ENCODE results near the gene OR2T5. TPM values are rescaled to one million over a fixed set of nuclear protein-coding genes. Genes with fewer than 3 reads are reported as not detected.
"Not testable (repeated sequence)": the region's sequence is repeated elsewhere in the genome, so short reads cannot be mapped to it uniquely, and the experiment has no call there.

The OR2T5 gene
- total and polyA plus RNA-seq, 4 donors, result not detected

DNA sequence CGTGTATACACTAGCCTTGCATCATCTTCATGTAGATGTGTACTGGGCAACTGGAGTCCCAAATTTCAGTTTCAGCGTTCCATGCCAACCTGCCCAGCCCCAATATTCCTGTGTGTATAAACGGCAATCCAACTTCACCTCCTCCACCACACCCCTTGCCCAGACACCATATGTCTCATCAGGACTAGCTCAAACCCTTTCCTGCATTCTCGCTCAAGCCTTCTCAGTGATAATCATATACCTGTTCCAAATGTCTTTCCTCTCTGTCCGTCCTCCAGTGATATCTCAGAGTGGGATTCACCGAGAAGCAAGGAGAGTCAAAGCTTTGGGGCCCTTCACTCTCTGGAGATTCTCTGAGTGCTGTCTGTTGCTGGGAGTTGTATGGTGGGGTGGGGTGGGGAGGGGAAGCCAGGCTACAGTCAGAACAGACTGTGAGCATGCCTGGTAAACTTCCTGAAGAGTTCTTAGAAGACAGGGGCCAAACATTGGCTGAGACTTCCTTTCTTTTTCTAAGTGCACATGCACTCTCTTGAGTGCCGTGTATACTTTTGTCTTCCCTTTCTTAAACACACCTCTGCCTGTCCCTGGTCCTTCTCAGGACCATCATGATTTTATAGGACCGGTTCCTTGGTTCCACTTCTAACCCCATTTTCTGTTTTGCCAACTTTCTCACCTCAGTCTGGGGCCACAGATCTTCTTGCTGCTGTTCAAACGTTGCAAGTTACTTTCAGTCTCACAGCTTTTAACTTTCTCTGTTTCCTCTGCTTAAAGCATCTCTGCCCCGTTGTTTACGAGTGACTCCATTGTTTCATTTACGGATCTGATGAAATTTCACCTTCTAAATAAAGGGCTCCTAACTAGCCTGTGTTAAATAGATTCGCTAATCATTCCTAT, 6.5 kb upstream of the OR2T5 start:
- H3K36me3 ChIP-seq (ENCODE audit: control insufficient read depth in 1 of 2, insufficient read depth in 2 of 2, low read length in 1 of 2); intact Hi-C loops (cut with DNase I); DNase-seq; ATAC-seq (ENCODE audit: low FRiP score); H3K4me3 ChIP-seq (ENCODE audit: low read length in 2 of 2); H3K27me3 ChIP-seq (ENCODE audit: control insufficient read depth in 1 of 2, insufficient read depth in 2 of 2, low read length in 1 of 2); H3K9me3 ChIP-seq (ENCODE audit: control insufficient read depth, low read length); H3K4me1 ChIP-seq (ENCODE audit: control insufficient read depth in 1 of 2, insufficient read depth in 2 of 2, low read length in 2 of 2); H3K27ac ChIP-seq (ENCODE audit: low read depth in 1 of 2, low read length in 2 of 2): not testable (repeated sequence)
- 68 to 73% methylated on average over 13 of the region's 13 CpGs for WGBS, 2 donors

DNA sequence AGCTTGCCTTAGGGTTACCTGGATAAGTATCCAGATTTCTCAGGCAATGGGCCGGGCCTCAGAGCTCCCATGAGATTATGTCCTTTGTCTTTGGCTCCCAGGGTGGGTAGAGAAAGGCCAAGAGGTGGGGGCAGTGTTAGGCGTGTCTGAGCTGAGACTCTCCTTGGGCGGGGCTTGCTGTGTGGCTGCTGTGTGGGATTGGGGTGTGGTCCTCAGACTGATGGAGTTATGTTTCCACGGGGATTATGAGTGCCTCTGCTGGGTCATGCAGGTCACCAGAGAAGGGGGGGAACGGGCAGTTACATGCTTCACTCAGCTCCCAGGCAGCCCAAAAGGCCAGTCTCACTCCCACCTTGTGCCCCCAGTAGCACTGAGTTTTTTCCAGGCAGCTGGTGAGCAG, 8.3 kb downstream of the OR2T5 start:
- H3K36me3 ChIP-seq (ENCODE audit: control insufficient read depth in 1 of 2, insufficient read depth in 2 of 2, low read length in 1 of 2); H3K27ac ChIP-seq (ENCODE audit: low read depth in 1 of 2, low read length in 2 of 2); DNase-seq; ATAC-seq (ENCODE audit: low FRiP score); intact Hi-C loops (cut with DNase I); H3K4me3 ChIP-seq (ENCODE audit: low read length in 2 of 2); H3K9me3 ChIP-seq (ENCODE audit: control insufficient read depth, low read length); H3K27me3 ChIP-seq (ENCODE audit: control insufficient read depth in 1 of 2, insufficient read depth in 2 of 2, low read length in 1 of 2); H3K4me1 ChIP-seq (ENCODE audit: control insufficient read depth in 1 of 2, insufficient read depth in 2 of 2, low read length in 2 of 2): not testable (repeated sequence)
- no CpG with 5 or more reads among the region's 5 CpGs for WGBS, 2 donors

DNA sequence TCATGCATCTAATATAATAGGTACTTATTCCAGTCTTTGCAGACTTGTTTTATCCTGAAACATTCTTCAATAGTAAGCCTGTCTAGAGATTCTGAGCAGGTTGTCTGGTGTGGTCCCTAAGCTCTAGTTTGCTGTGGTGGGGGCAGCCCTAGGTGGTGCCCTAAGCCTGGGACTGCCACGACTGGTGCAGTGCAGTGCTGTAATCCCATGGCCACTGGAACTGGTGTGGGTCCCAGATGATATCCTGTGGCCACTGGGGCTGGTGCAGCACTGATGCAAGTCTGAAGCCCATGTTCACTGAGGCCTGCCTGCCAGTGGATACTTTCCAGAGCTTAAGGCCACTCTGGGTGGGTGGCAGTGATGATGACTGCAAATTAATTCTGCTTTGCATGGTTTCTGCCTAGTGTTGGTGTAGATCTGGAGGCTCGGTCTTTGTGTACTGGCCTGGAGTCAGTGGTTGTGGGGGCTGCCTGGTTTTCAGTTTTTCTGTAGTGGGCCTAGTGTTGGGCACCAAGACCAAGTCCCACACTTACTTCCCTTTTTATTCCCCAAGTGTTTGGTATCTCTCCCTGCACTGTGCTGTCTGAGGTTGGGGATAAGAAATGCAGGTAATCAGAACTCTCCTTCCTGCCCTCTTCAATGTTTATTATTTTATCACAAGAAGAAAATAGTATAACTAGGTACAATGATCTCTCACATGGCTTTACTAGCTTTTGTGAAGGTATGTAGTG, 12.1 kb downstream of the OR2T5 start:
- H3K4me3 ChIP-seq (ENCODE audit: low read length in 2 of 2); DNase-seq; H3K27ac ChIP-seq (ENCODE audit: low read depth in 1 of 2, low read length in 2 of 2); H3K9me3 ChIP-seq (ENCODE audit: control insufficient read depth, low read length); H3K27me3 ChIP-seq (ENCODE audit: control insufficient read depth in 1 of 2, insufficient read depth in 2 of 2, low read length in 1 of 2); H3K36me3 ChIP-seq (ENCODE audit: control insufficient read depth in 1 of 2, insufficient read depth in 2 of 2, low read length in 1 of 2); intact Hi-C loops (cut with DNase I); H3K4me1 ChIP-seq (ENCODE audit: control insufficient read depth in 1 of 2, insufficient read depth in 2 of 2, low read length in 2 of 2): not testable (repeated sequence)
- 78 to 87% methylated on average over 1 of the region's 2 CpGs for WGBS, 2 donors
- ATAC-seq (ENCODE audit: low FRiP score), result peak; percentile 19

DNA sequence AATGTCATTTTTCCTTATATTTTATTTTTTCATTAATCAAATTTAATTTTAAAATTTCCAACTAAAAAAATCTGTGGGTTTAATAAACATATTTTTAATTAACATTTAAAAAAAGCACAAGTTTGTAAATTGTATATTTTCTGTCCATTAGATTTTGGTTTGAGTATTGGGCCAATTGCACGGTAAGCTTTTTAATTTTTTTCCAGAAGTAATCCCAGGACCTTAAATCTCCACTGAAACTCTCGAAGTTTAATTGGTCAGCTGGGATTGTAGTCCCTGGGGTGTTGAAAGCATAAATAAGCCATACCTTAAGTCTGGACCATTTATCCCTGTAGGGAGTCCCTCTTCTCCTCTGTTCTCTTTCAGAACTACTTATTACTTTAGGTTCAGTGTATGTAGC, 19.4 kb downstream of the OR2T5 start, which contains the start of gene OR2G6:
Gene OR2G6 (plus strand): TSS at position 301 of the 400 bp plus-strand sequence. CDS start 13,574 bp downstream, outside the sequence.
- H3K36me3 ChIP-seq (ENCODE audit: control insufficient read depth in 1 of 2, insufficient read depth in 2 of 2, low read length in 1 of 2); H3K4me1 ChIP-seq (ENCODE audit: control insufficient read depth in 1 of 2, insufficient read depth in 2 of 2, low read length in 2 of 2); H3K9me3 ChIP-seq (ENCODE audit: control insufficient read depth, low read length); H3K4me3 ChIP-seq (ENCODE audit: low read length in 2 of 2); intact Hi-C loops (cut with DNase I); H3K27ac ChIP-seq (ENCODE audit: low read depth in 1 of 2, low read length in 2 of 2); ATAC-seq (ENCODE audit: low FRiP score); H3K27me3 ChIP-seq (ENCODE audit: control insufficient read depth in 1 of 2, insufficient read depth in 2 of 2, low read length in 1 of 2); DNase-seq: not testable (repeated sequence)
- WGBS, 2 donors, result no CpG with 5 or more reads among the region's 2 CpGs

DNA sequence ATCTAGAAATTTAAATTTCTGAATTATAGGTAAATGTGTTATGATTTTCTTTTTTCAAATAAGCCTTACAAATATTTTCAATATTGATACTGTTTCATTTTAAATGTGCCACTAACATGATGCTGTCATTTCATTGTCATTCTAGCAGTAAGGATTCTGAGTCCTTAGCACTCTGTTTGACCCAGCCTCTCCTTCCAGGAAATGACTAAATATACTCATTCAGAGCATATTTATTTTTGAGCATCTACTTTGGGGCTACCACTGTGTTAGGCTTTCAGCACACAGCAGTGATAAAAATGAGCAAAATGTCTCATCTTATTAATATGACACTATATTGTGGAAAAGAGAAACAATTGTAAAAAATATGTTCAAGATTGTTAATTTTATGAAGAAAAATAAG, 21.8 kb downstream of the OR2T5 start:
- DNase-seq; H3K9me3 ChIP-seq (ENCODE audit: control insufficient read depth, low read length); intact Hi-C loops (cut with DNase I); H3K27me3 ChIP-seq (ENCODE audit: control insufficient read depth in 1 of 2, insufficient read depth in 2 of 2, low read length in 1 of 2); H3K36me3 ChIP-seq (ENCODE audit: control insufficient read depth in 1 of 2, insufficient read depth in 2 of 2, low read length in 1 of 2); H3K4me3 ChIP-seq (ENCODE audit: low read length in 2 of 2); H3K4me1 ChIP-seq (ENCODE audit: control insufficient read depth in 1 of 2, insufficient read depth in 2 of 2, low read length in 2 of 2); H3K27ac ChIP-seq (ENCODE audit: low read depth in 1 of 2, low read length in 2 of 2); ATAC-seq (ENCODE audit: low FRiP score): not testable (repeated sequence)

DNA sequence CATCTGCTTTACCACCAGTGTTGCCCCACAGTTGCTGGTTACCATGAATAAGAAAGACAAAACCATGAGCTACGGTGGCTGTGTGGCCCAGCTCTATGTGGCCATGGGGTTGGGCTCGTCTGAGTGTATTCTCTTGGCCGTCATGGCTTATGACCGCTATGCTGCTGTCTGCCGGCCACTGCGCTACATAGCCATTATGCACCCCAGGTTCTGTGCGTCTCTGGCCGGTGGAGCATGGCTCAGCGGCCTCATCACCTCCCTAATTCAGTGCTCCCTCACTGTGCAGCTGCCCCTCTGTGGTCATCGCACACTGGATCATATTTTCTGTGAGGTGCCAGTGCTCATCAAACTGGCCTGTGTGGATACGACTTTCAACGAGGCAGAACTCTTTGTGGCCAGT, 33.5 kb downstream of the OR2T5 start:
- H3K27me3 ChIP-seq (ENCODE audit: control insufficient read depth in 1 of 2, insufficient read depth in 2 of 2, low read length in 1 of 2), result no peaks in the 10 kb centered on the region
- H3K9me3 ChIP-seq (ENCODE audit: control insufficient read depth, low read length), result peaks cover 2% of the 10 kb centered on the region
- 84 to 86% methylated on average over 12 of the region's 12 CpGs for WGBS, 2 donors
- H3K4me1 ChIP-seq (ENCODE audit: control insufficient read depth in 1 of 2, insufficient read depth in 2 of 2, low read length in 2 of 2), result no peaks in the 10 kb centered on the region
- H3K36me3 ChIP-seq (ENCODE audit: control insufficient read depth in 1 of 2, insufficient read depth in 2 of 2, low read length in 1 of 2), result no peaks in the 10 kb centered on the region
- DNase-seq (no peak), ATAC-seq (ENCODE audit: low FRiP score) (no peak)
- intact Hi-C loops (cut with DNase I), result no loop called here
- no peak overlapping the region for H3K4me3 ChIP-seq (ENCODE audit: low read length in 2 of 2)
- no peak overlapping the region for H3K27ac ChIP-seq (ENCODE audit: low read depth in 1 of 2, low read length in 2 of 2)

DNA sequence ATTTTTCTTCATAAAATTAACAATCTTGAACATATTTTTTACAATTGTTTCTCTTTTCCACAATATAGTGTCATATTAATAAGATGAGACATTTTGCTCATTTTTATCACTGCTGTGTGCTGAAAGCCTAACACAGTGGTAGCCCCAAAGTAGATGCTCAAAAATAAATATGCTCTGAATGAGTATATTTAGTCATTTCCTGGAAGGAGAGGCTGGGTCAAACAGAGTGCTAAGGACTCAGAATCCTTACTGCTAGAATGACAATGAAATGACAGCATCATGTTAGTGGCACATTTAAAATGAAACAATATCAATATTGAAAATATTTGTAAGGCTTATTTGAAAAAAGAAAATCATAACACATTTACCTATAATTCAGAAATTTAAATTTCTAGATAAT, 49.1 kb downstream of the OR2T5 start:
- H3K36me3 ChIP-seq (ENCODE audit: control insufficient read depth in 1 of 2, insufficient read depth in 2 of 2, low read length in 1 of 2); H3K4me1 ChIP-seq (ENCODE audit: control insufficient read depth in 1 of 2, insufficient read depth in 2 of 2, low read length in 2 of 2); H3K4me3 ChIP-seq (ENCODE audit: low read length in 2 of 2); ATAC-seq (ENCODE audit: low FRiP score); H3K9me3 ChIP-seq (ENCODE audit: control insufficient read depth, low read length); DNase-seq; H3K27ac ChIP-seq (ENCODE audit: low read depth in 1 of 2, low read length in 2 of 2); H3K27me3 ChIP-seq (ENCODE audit: control insufficient read depth in 1 of 2, insufficient read depth in 2 of 2, low read length in 1 of 2); intact Hi-C loops (cut with DNase I): not testable (repeated sequence)

Measured in aorta (tissue), 5 donors.